Measurements from ENCODE around the gene WWOX.

DNA sequence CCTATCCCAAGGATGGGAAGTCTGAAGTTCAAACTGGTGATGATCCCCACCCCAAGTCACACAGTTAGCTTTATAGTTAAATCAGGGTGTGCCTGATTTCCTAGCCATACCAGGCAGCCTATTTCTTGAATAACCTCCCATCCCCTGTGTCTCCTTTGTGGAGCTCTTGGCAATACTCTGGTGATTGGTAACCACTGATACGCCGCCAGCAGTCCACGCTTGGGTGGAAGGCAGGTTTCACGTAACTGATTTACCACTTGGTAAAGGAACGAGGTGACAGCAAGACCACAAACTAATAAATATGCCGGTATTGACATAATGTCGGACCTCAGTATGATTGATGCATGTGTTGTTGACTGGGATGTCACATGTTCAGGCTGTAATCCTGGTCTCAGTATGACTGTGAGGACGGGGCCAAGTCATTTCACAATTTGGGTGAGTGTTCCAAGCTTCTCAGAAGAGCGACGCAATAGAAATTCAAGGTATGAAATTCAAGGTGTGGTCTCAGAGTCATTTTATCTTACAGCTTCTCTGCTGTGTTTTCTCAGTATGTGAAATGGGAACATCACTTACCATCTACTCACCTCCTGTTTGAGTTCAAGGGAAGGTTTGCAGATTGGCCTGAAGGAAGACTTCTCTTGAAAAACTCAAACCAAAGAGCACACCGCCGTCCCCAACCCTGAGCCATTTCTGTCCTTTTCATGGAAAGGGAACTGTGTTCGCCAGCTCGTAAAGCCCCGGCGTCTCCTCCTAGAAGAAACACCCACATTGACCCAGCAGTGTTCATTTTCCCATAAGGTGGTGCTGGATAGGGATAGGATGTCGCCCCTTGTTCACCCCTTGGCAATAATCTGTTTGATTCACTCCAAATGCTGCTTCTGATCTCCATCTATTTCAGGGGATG is 678.9 kb downstream of the WWOX start:
- no peak for TF ChIP-seq EZH2 (IDR thresholded peaks at IDR 0.05; ENCODE audit: borderline replicate concordance)
- TF ChIP-seq, protein P1, sequence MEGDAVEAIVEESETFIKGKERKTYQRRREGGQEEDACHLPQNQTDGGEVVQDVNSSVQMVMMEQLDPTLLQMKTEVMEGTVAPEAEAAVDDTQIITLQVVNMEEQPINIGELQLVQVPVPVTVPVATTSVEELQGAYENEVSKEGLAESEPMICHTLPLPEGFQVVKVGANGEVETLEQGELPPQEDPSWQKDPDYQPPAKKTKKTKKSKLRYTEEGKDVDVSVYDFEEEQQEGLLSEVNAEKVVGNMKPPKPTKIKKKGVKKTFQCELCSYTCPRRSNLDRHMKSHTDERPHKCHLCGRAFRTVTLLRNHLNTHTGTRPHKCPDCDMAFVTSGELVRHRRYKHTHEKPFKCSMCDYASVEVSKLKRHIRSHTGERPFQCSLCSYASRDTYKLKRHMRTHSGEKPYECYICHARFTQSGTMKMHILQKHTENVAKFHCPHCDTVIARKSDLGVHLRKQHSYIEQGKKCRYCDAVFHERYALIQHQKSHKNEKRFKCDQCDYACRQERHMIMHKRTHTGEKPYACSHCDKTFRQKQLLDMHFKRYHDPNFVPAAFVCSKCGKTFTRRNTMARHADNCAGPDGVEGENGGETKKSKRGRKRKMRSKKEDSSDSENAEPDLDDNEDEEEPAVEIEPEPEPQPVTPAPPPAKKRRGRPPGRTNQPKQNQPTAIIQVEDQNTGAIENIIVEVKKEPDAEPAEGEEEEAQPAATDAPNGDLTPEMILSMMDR (IDR thresholded peaks at IDR 0.05; ENCODE audit: poor library complexity), result no peak
- no peak for TF ChIP-seq EZH2phosphoT487 (IDR thresholded peaks at IDR 0.05; ENCODE audit: low read depth, severe bottlenecking, unreplicated experiment)

Measured in hepatocyte (in vitro differentiated cells).